ENCODE measurements around the gene DIP2C. TPM values are rescaled to one million over a fixed set of nuclear protein-coding genes. Genes with fewer than 3 reads are reported as not detected.
A peak's percentile ranks its signal among the peaks of the same experiment; 100 is the strongest.
"Not testable (repeated sequence)": the region's sequence is repeated elsewhere in the genome, so short reads cannot be mapped to it uniquely, and the experiment has no call there.

DIP2C gene
- total RNA-seq, 4 donors from 2014 or later: 2.4 to 14.9 (median 6.1) TPM

GRCh38 chr10:348456-348855 is 341.0 kb downstream of the DIP2C start:
- intact Hi-C loops (cut with DNase I): no loop called here
- TF ChIP-seq POLR2A (IDR thresholded peaks at IDR 0.05) (no peak), CTCF (IDR thresholded peaks at IDR 0.05) (no peak)
- no peak for DNase-seq
- no peak overlapping the region for H3K27ac ChIP-seq
- 93 to 98% methylated on average over 14 to 17 of the region's 17 CpGs for WGBS, 2 donors
- H3K4me3 ChIP-seq: no peak overlapping the region
- H3K27me3 ChIP-seq: no peaks in the 10 kb centered on the region
- no peaks in the 10 kb centered on the region for H3K4me1 ChIP-seq
- H3K9me3 ChIP-seq: no peaks in the 10 kb centered on the region
- H3K36me3 ChIP-seq: peaks cover 0 to 60% (median 4%) of the 10 kb centered on the region in 3 donors

GRCh38 chr10:347774-348173 is 341.7 kb downstream of the DIP2C start:
- H3K4me3 ChIP-seq; H3K4me1 ChIP-seq; H3K27ac ChIP-seq; intact Hi-C loops (cut with DNase I); H3K27me3 ChIP-seq; H3K9me3 ChIP-seq; DNase-seq: not testable (repeated sequence)
- 91 to 92% methylated on average over 9 to 26 of the region's 34 CpGs for WGBS, 2 donors
- peaks cover 0 to 55% (median 4%) of the 10 kb centered on the region in 3 donors for H3K36me3 ChIP-seq

- intact Hi-C loops (cut with DNase I); H3K9me3 ChIP-seq; DNase-seq; H3K27ac ChIP-seq; H3K27me3 ChIP-seq; H3K4me1 ChIP-seq; H3K4me3 ChIP-seq: not testable (repeated sequence)
- 88 to 92% methylated on average over 23 to 33 of the region's 33 CpGs for WGBS, 2 donors
- peaks cover 0 to 54% (median 4%) of the 10 kb centered on the region in 3 donors for H3K36me3 ChIP-seq
Measured at GRCh38 chr10:347190-347589, 342.3 kb downstream of the DIP2C start.

GRCh38 chr10:344582-345200 is 344.8 kb downstream of the DIP2C start:
- no peaks in the 10 kb centered on the region for H3K9me3 ChIP-seq
- intact Hi-C loops (cut with DNase I): no loop called here
- DNase-seq: no peak
- 90 to 92% methylated on average over 14 to 19 of the region's 27 CpGs for WGBS, 2 donors
- no peak overlapping the region for H3K27ac ChIP-seq
- H3K4me1 ChIP-seq: peaks cover 0 to 4% (median 0%) of the 10 kb centered on the region in 3 donors
- peaks cover 0 to 62% (median 4%) of the 10 kb centered on the region in 3 donors for H3K36me3 ChIP-seq
- no peak overlapping the region for H3K4me3 ChIP-seq
- no peak for TF ChIP-seq CTCF (IDR thresholded peaks at IDR 0.05)
- TF ChIP-seq POLR2A (IDR thresholded peaks at IDR 0.05): no peak
- H3K27me3 ChIP-seq: no peaks in the 10 kb centered on the region

- H3K27me3 ChIP-seq: no peaks in the 10 kb centered on the region
- H3K4me1 ChIP-seq: peaks cover 9 to 15% (median 10%) of the 10 kb centered on the region in 3 donors
- H3K4me3 ChIP-seq: no peak overlapping the region
- H3K36me3 ChIP-seq: peaks cover 0 to 52% (median 0%) of the 10 kb centered on the region in 3 donors
- H3K27ac ChIP-seq: peak overlapping the region in 1 of 4 donors; percentile 6
- 88 to 89% methylated on average over 11 to 16 of the region's 16 CpGs for WGBS, 2 donors
- DNase-seq: no peak
- TF ChIP-seq POLR2A (IDR thresholded peaks at IDR 0.05): no peak
- no peak for TF ChIP-seq CTCF (IDR thresholded peaks at IDR 0.05)
- intact Hi-C loops (cut with DNase I): no loop called here
- no peaks in the 10 kb centered on the region for H3K9me3 ChIP-seq
Measured at GRCh38 chr10:343231-344220, 345.9 kb downstream of the DIP2C start.
